GM13976 (cell line): ENCODE results near the gene CCT3.
A peak's percentile ranks its signal among the peaks of the same experiment; 100 is the strongest.

ENCODE experiments used
- DNase-seq: peaks from one replicate; pipeline ENCODE4 v3.0.0; 2012; ENCODE audit warnings: low spot score
- in situ Hi-C: fragments of 300-500 bp; cut with MboI; formaldehyde crosslinking; loops from one replicate; pipeline ENCODE4 v1.12.0; 2022; ENCODE audit warnings: low sequenced_read_pairs, mixed read lengths, inconsistent platforms; ENCODE audit not compliant: unreplicated experiment
- TF ChIP-seq, protein P1 (sequence below): IDR thresholded peaks from 2 replicates; pipeline ENCODE4 v1.5.1; 2012; ENCODE audit warnings: borderline replicate concordance, mild to moderate bottlenecking; ENCODE audit not compliant: insufficient read depth; ENCODE audit errors: extremely low read depth, missing control alignments, control extremely low read depth

CCT3 gene

DNA sequence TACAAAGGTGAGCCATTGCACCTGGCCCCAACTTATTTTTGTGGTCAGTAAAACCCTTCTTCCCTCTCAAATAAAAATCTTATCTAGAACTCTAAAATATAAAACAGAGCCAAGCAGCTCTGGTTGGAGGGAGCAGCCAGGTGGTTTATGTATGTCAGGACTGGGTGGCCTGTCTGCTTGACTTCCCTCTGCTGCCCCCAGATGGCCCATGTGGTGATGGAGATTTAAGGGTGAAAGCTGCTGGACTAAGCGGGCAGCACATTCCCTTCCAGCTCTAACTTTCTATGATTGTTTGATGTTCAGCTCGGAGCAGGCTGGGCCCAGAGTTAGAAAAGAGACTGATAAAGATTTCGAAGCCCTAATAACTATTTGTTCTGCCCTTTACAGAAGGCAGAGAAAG is 78.3 kb downstream of the CCT3 start:
- TF ChIP-seq, protein P1, sequence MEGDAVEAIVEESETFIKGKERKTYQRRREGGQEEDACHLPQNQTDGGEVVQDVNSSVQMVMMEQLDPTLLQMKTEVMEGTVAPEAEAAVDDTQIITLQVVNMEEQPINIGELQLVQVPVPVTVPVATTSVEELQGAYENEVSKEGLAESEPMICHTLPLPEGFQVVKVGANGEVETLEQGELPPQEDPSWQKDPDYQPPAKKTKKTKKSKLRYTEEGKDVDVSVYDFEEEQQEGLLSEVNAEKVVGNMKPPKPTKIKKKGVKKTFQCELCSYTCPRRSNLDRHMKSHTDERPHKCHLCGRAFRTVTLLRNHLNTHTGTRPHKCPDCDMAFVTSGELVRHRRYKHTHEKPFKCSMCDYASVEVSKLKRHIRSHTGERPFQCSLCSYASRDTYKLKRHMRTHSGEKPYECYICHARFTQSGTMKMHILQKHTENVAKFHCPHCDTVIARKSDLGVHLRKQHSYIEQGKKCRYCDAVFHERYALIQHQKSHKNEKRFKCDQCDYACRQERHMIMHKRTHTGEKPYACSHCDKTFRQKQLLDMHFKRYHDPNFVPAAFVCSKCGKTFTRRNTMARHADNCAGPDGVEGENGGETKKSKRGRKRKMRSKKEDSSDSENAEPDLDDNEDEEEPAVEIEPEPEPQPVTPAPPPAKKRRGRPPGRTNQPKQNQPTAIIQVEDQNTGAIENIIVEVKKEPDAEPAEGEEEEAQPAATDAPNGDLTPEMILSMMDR = peak; percentile 11

More for the DNA sequence above, 78.3 kb downstream of the CCT3 start:
- in situ Hi-C loops = no loop called here
- DNase-seq = no peak
